ENCODE data around the gene CNTN4. TPM values are rescaled to one million over a fixed set of nuclear protein-coding genes. Genes with fewer than 3 reads are reported as not detected.

The CNTN4 gene
- total and polyA plus RNA-seq, 2 of the 8 experiments (the other 6 are each of a cell fraction or from before 2014, with no cell fraction given): 0.41 to 2.2 TPM

GRCh38 chr3:2896308-2896939 is 797.8 kb downstream of the CNTN4 start (continued):
- TF ChIP-seq CTCF (IDR thresholded peaks at IDR 0.05; ENCODE audit: control extremely low read depth in 1 of 3, insufficient read depth in 1 of 3, low read depth in 1 of 3, low read length in 3 of 3) (no peak), SP4 (IDR thresholded peaks at IDR 0.05; ENCODE audit: low read length) (no peak), CTBP2 (IDR thresholded peaks at IDR 0.05; ENCODE audit: borderline replicate concordance, insufficient read depth, insufficient read length, low read length) (no peak), GTF2F1 (IDR thresholded peaks at IDR 0.05; ENCODE audit: borderline replicate concordance, low read depth, low read length) (no peak), RAD21 (IDR thresholded peaks at IDR 0.05 in 1 of 2, conservative IDR thresholded peaks at IDR 0.05 in 1 of 2; ENCODE audit: low read depth in 2 of 2, low read length in 2 of 2) (no peak)
